H1 (cell line): ENCODE results near the gene WIPF3. TPM values are rescaled to one million over a fixed set of nuclear protein-coding genes. Genes with fewer than 3 reads are reported as not detected.

Experiments used
- CTCF ChIA-PET: fragments of 300-600 bp; sonication (Branson Sonifier 250); formaldehyde crosslinking; loops from one replicate; lab custom pipeline; 2021; ENCODE audit not compliant: partially characterized antibody; lab: Charles Lee
- POLR2A ChIA-PET: fragments of 300-600 bp; sonication (Branson Sonifier 250); formaldehyde crosslinking; loops from one replicate; lab custom pipeline; 2021; ENCODE audit warnings: inconsistent platforms; ENCODE audit not compliant: partially characterized antibody; lab: Charles Lee
- DNase-seq, 2 experiments: peaks; one replicate each; pipeline versions ENCODE4 v3.0.0 to v3.0.0-alpha.2; 2010 to 2022; ENCODE audit warnings: low spot score in 2 of 2, low read depth in 1 of 2, mixed read lengths in 1 of 2
- FAIRE-seq: peaks from 2 replicates; lab custom pipeline; 2011; peaks lifted over from hg19 to GRCh38; lab: Jason Lieb, UNC
- H2AFZ ChIP-seq: 2 replicates; pipeline ENCODE4 v1.8.1; 2012; ENCODE audit warnings: low read length, inconsistent platforms
- H2AK5ac ChIP-seq: 2 replicates; pipeline ENCODE4 v1.6.1; 2013; ENCODE audit warnings: low read depth, low read length
- H2BK120ac ChIP-seq: replicated peaks from 2 replicates; pipeline ENCODE3; 2013; ENCODE audit warnings: low read depth, low read length, inconsistent platforms
- H2BK12ac ChIP-seq: 2 replicates; pipeline ENCODE4 v1.6.1; 2013; ENCODE audit warnings: low read depth, low read length
- H2BK15ac ChIP-seq: 2 replicates; pipeline ENCODE4 v1.6.1; 2013; ENCODE audit warnings: low read length
- H2BK20ac ChIP-seq: 2 replicates; pipeline ENCODE4 v1.6.1; 2013; ENCODE audit warnings: low read length
- H2BK5ac ChIP-seq: 2 replicates; pipeline ENCODE4 v1.6.1; 2013; ENCODE audit warnings: low read depth, low read length
- H3K14ac ChIP-seq: 2 replicates; pipeline ENCODE4 v1.6.1; 2013; ENCODE audit warnings: inconsistent platforms; ENCODE audit not compliant: insufficient read length
- H3K18ac ChIP-seq: 2 replicates; pipeline ENCODE4 v1.6.1; 2013; ENCODE audit warnings: low read length; ENCODE audit errors: extremely low read depth
- H3K23ac ChIP-seq: 2 replicates; pipeline ENCODE4 v1.6.1; 2013; ENCODE audit warnings: inconsistent platforms; ENCODE audit not compliant: insufficient read length
- H3K23me2 ChIP-seq: 2 replicates; pipeline ENCODE4 v1.6.1; 2013; ENCODE audit warnings: low read depth, low read length
- H3K27ac ChIP-seq: 2 replicates; pipeline ENCODE4 v1.6.1; 2011; ENCODE audit warnings: low read depth, low read length, inconsistent platforms
- H3K27me3 ChIP-seq, 4 experiments: replicated peaks in 1 of 4; 1 replicate in 1 of 4; 2 replicates in 3 of 4; pipeline versions ENCODE4 v1.6.1 to v1.8.1; 2011 to 2013; ENCODE audit warnings: low read length in 3 of 4, mild to moderate bottlenecking in 3 of 4, inconsistent platforms in 2 of 4, mixed read lengths in 2 of 4, moderate library complexity in 1 of 4; ENCODE audit not compliant: control insufficient read depth in 3 of 4, insufficient read depth in 3 of 4; ENCODE audit errors: extremely low read depth in 1 of 4
- H3K36me3 ChIP-seq, 4 experiments: 2 replicates each; pipeline versions ENCODE4 v1.6.1 to v1.8.1; 2011 to 2013; ENCODE audit warnings: mild to moderate bottlenecking in 4 of 4, low read length in 3 of 4, moderate library complexity in 2 of 4, control low read depth in 1 of 4, inconsistent platforms in 1 of 4; ENCODE audit not compliant: insufficient read depth in 4 of 4, control insufficient read depth in 2 of 4
- H3K4ac ChIP-seq: replicated peaks from 2 replicates; pipeline ENCODE3; 2013; ENCODE audit warnings: low read length, low read depth, mixed read lengths, inconsistent platforms; ENCODE audit not compliant: insufficient read length
- H3K4me1 ChIP-seq, 4 experiments: replicated peaks in 1 of 4; 1 replicate in 1 of 4; 2 replicates in 3 of 4; pipeline versions ENCODE4 v1.6.1 to v1.8.1; 2011 to 2013; ENCODE audit warnings: low read length in 3 of 4, inconsistent platforms in 2 of 4, mixed read lengths in 1 of 4; ENCODE audit not compliant: insufficient read depth in 4 of 4, control insufficient read depth in 3 of 4
- H3K4me2 ChIP-seq, 2 experiments: 2 replicates each; pipeline versions ENCODE4 v1.6.1 to v1.8.1; 2011 to 2013; ENCODE audit warnings: low read depth in 2 of 2, low read length in 2 of 2, control low read depth in 1 of 2, inconsistent platforms in 1 of 2, mild to moderate bottlenecking in 1 of 2; ENCODE audit not compliant: insufficient read depth in 1 of 2
- H3K4me3 ChIP-seq, 4 experiments: fragments of 200-600, 300-600 bp in 1 of 4; sonication (generic), shearing (Covaris generic), sonication (Bioruptor Twin) in 1 of 4; 2 replicates each; pipeline versions ENCODE4 v1.5.1 to v1.8.1; 2011 to 2016; ENCODE audit warnings: low read length in 4 of 4, low read depth in 3 of 4, control low read depth in 2 of 4, inconsistent platforms in 2 of 4, mild to moderate bottlenecking in 2 of 4, mixed read lengths in 1 of 4, moderate library complexity in 1 of 4; ENCODE audit not compliant: insufficient read depth in 2 of 4; ENCODE audit errors: extremely low read depth in 1 of 4
- H3K56ac ChIP-seq: replicated peaks from 2 replicates; pipeline ENCODE3; 2013; ENCODE audit warnings: low read depth, mild to moderate bottlenecking, mixed read lengths, low read length, inconsistent platforms; ENCODE audit not compliant: insufficient read length
- H3K79me1 ChIP-seq: 2 replicates; pipeline ENCODE4 v1.6.1; 2013; ENCODE audit warnings: low read depth, low read length, control low read depth
- H3K79me2 ChIP-seq, 2 experiments: 2 replicates each; pipeline versions ENCODE4 v1.6.1 to v1.8.1; 2012 to 2013; ENCODE audit warnings: low read length in 2 of 2, mild to moderate bottlenecking in 2 of 2, inconsistent platforms in 1 of 2; ENCODE audit not compliant: insufficient read depth in 2 of 2, control insufficient read depth in 1 of 2
- H3K9ac ChIP-seq, 4 experiments: replicated peaks in 1 of 4; 1 replicate in 1 of 4; 2 replicates in 3 of 4; pipeline versions ENCODE4 v1.6.1 to v1.8.1; 2011 to 2013; ENCODE audit warnings: low read depth in 3 of 4, low read length in 3 of 4, control low read depth in 2 of 4, mild to moderate bottlenecking in 2 of 4, moderate library complexity in 2 of 4, inconsistent platforms in 1 of 4; ENCODE audit errors: extremely low read depth in 1 of 4
- H3K9me3 ChIP-seq, 2 experiments: 2 replicates each; pipeline versions ENCODE4 v1.6.1 to v1.8.1; 2012 to 2013; ENCODE audit warnings: mild to moderate bottlenecking in 2 of 2, moderate library complexity in 2 of 2, control low read depth in 1 of 2, inconsistent platforms in 1 of 2, low read depth in 1 of 2, low read length in 1 of 2, mixed read lengths in 1 of 2; ENCODE audit not compliant: insufficient read depth in 2 of 2
- H4K20me1 ChIP-seq, 2 experiments: replicated peaks in 1 of 2; 2 replicates each; pipeline versions ENCODE3 to v1.8.1; 2011 to 2013; ENCODE audit warnings: inconsistent platforms in 2 of 2, low read length in 2 of 2, mild to moderate bottlenecking in 1 of 2; ENCODE audit not compliant: insufficient read depth in 2 of 2, control insufficient read depth in 1 of 2
- H4K5ac ChIP-seq: 2 replicates; pipeline ENCODE4 v1.6.1; 2013; ENCODE audit warnings: low read length, low read depth, mixed read lengths, inconsistent platforms; ENCODE audit not compliant: insufficient read length
- H4K8ac ChIP-seq: 2 replicates; pipeline ENCODE4 v1.8.0; 2013; ENCODE audit warnings: mild to moderate bottlenecking, moderate library complexity, low read length, inconsistent platforms; ENCODE audit not compliant: insufficient read depth; ENCODE audit errors: extremely low read depth
- H4K91ac ChIP-seq: replicated peaks from 2 replicates; pipeline ENCODE3; 2013; ENCODE audit warnings: low read length, mixed read lengths, inconsistent platforms; ENCODE audit not compliant: insufficient read length
- CREB1 ChIP-seq: IDR thresholded peaks from 2 replicates; pipeline ENCODE4 v1.6.1; 2012; ENCODE audit warnings: inconsistent platforms
- EP300 ChIP-seq, 2 experiments: IDR thresholded peaks; 1 replicate in 1 of 2; 2 replicates in 1 of 2; pipeline ENCODE4 v1.6.1; 2011 to 2012; ENCODE audit warnings: low read depth in 2 of 2, low read length in 2 of 2, mild to moderate bottlenecking in 2 of 2, borderline replicate concordance in 1 of 2, inconsistent platforms in 1 of 2, moderate library complexity in 1 of 2
- NANOG ChIP-seq: IDR thresholded peaks from 2 replicates; pipeline ENCODE4 v1.6.1; 2011; ENCODE audit warnings: low read length, low read depth, mild to moderate bottlenecking, inconsistent platforms; ENCODE audit not compliant: insufficient read depth, poor library complexity, severe bottlenecking
- WGBS, 2 experiments: shearing (Covaris generic) in 1 of 2; methylation state at CpG; one replicate each; pipeline versions ENCODE4 v1.1.6 to v1.1.7; 2013 to 2015; ENCODE audit warnings: low lambda C conversion rate in 2 of 2, mixed read lengths in 2 of 2, inconsistent platforms in 1 of 2, low coverage in 1 of 2, missing lambda C conversion rate in 1 of 2; ENCODE audit not compliant: insufficient replicate concordance in 2 of 2, insufficient coverage in 1 of 2, insufficient read length in 1 of 2; ENCODE audit errors: extremely low coverage in 1 of 2, missing lambda C conversion rate in 1 of 2; 5-methylcytosine and 5-hydroxymethylcytosine counted together
- polyA plus RNA-seq, 7 experiments: library from polyadenylated mRNA; depleted of rRNA in 3 of 7; stranded (reverse) in 5 of 7; unstranded in 2 of 7; fragments of >200 nt in 5 of 7; fragments of 200-250 nt in 2 of 7; gene quantifications; 1 replicate in 5 of 7; 2 replicates in 1 of 7; 4 replicates in 1 of 7; pipeline versions ENCODE4 v1.2.1 to v1.2.3, GENCODE V29; 2011 to 2013; ENCODE audit warnings: missing spikeins in 2 of 7, mixed read lengths in 2 of 7
- total RNA-seq: library from RNA; stranded (reverse); fragmentation: NEBNext Ultra II Directional; extraction: Animal tissue kit (Norgen Biotek cat#: 25700); gene quantifications from 2 replicates; pipeline ENCODE4 v1.2.1, GENCODE V29; 2021
- TF ChIP-seq, protein P1 (sequence below): IDR thresholded peaks from 2 replicates; pipeline ENCODE4 v1.6.1; 2012; ENCODE audit warnings: inconsistent platforms

Gene WIPF3
- total and polyA plus RNA-seq, 2 of the 8 experiments (the other 6 are each of a cell fraction or from before 2014, with no cell fraction given) = 5.0 to 12.1 TPM

DNA sequence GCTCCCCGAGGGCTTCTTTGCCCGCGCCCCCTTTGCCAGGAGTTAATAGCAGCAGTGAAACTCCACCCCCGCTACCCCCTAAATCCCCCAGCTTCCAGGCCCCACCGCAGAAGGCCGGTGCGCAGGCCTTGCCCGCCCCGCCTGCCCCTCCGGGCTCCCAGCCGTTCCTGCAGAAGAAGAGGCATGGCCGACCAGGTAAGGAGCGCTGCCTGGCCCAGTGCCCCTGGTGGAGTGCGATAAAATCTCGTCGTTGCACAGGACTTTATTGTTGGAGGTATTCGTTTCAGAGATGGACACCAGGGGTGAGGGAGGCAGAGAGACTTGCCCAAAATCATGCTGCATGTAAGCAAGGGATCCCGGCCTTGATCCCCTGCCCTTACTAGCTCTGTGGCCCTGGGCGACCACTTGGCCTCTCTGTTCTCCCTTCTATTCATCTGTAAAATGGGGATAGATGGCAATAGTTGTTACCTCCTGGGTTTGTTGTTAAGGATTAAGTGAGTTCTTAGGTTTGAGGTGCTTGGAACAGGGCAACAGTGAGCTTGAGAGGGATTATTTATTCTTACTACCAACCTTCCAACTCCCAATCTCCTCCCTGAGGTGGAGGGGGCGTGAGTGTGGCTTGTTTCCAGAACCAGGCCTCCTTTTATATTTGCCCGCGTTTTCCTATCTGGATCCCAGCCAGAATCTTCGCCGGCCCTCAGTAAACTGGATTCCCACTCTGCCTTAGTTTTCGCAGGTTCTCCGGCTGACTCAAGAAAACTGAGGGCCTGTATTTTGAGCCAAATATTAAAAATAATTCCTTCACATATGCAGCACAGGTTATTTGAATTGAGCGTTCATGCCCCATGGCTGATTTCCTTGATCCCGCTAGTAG is 78.3 kb downstream of the WIPF3 start:
- H3K23ac ChIP-seq = no peak overlapping the region
- H3K14ac ChIP-seq = no peak overlapping the region
- H2AFZ ChIP-seq = peak overlapping the region; percentile 86
- peaks cover 4 to 14% (median 7%) of the 10 kb centered on the region in 4 experiments; a peak in 7 of 8 replicates for H3K36me3 ChIP-seq
- H2BK5ac ChIP-seq = 0 out of 2 replicates have a peak overlapping the region, but pooled peaks have one; percentile 63
- H3K9me3 ChIP-seq = no peaks in the 10 kb centered on the region
- H2BK120ac ChIP-seq = no peak overlapping the region
- peaks cover 7 to 15% (median 15%) of the 10 kb centered on the region in 4 experiments for H3K4me1 ChIP-seq
- no peaks in the 10 kb centered on the region for H3K27me3 ChIP-seq
- 0 out of 4 replicates have a peak, but pooled peaks cover 0 to 3% of the 10 kb centered on the region in 2 experiments for H3K79me2 ChIP-seq
- peak overlapping the region; percentile 6 for H4K91ac ChIP-seq
- H3K18ac ChIP-seq = peak overlapping the region; percentile 25; the same call in 1 of the 2 replicates
- no peak overlapping the region for H3K27ac ChIP-seq
- no peak overlapping the region for H4K8ac ChIP-seq
- H2BK20ac ChIP-seq = 0 out of 2 replicates have a peak overlapping the region, but pooled peaks have one; percentile 51
- ChIA-PET CTCF (interaction anchor here (0.6 to 5.2 kb wide), 7 partner anchors 10 to 133 kb away, joined by 3 to 18 read pairs (median 3); no protein-coding TSS in a partner anchor), POLR2A (no interaction called here)
- H3K4ac ChIP-seq = no peak overlapping the region
- no peak for FAIRE-seq
- H2BK15ac ChIP-seq = no peak overlapping the region
- peak in 1 of 2 experiments; percentile 27 for DNase-seq
- H2AK5ac ChIP-seq = no peak overlapping the region; the same call in 1 of the 2 replicates
- H3K56ac ChIP-seq = no peak overlapping the region
- peak overlapping the region; percentile 27 for H4K5ac ChIP-seq
- peak overlapping the region; percentile 63 to 74 (median 64) for H3K4me3 ChIP-seq
- peak overlapping the region; percentile 75 to 76 for H3K4me2 ChIP-seq
- WGBS, 2 experiments = 40% methylated on average over 21 of the region's 28 CpGs; no CpG with 5 or more reads in 1 of the 2 experiments
- H3K23me2 ChIP-seq = peaks cover 10% of the 10 kb centered on the region
- H3K9ac ChIP-seq = peak overlapping the region; percentile 31 to 64 (median 52)
- no peaks in the 10 kb centered on the region for H4K20me1 ChIP-seq
- H2BK12ac ChIP-seq = peak overlapping the region; percentile 68; the same call in 1 of the 2 replicates
- no peaks in the 10 kb centered on the region; the same call in 1 of the 2 replicates for H3K79me1 ChIP-seq
- TF ChIP-seq, protein P1, sequence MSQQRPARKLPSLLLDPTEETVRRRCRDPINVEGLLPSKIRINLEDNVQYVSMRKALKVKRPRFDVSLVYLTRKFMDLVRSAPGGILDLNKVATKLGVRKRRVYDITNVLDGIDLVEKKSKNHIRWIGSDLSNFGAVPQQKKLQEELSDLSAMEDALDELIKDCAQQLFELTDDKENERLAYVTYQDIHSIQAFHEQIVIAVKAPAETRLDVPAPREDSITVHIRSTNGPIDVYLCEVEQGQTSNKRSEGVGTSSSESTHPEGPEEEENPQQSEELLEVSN = no peak; the same call in 1 of the 2 replicates
- TF ChIP-seq CREB1 = no peak
- TF ChIP-seq NANOG = no peak
- TF ChIP-seq EP300 (IDR thresholded peaks at IDR 0.05; ENCODE audit: borderline replicate concordance in 1 of 2, low read depth in 2 of 2, low read length in 2 of 2) = no peak
